Kidney epithelial cell (primary cell): ENCODE data around the gene TMEM156. TPM values are rescaled to one million over a fixed set of nuclear protein-coding genes. Genes with fewer than 3 reads are reported as not detected.

ENCODE experiments used
- DNase-seq: peaks from one replicate; pipeline ENCODE4 v3.0.0-alpha.2; 2010; ENCODE audit warnings: low read depth
- H3K27me3 ChIP-seq: 2 replicates; pipeline ENCODE4 v1.6.0; 2011; ENCODE audit warnings: low read length; ENCODE audit not compliant: control insufficient read depth, insufficient read depth
- H3K36me3 ChIP-seq: 2 replicates; pipeline ENCODE4 v1.5.1; 2011; ENCODE audit warnings: low read length; ENCODE audit not compliant: control insufficient read depth, insufficient read depth
- H3K4me3 ChIP-seq: 2 replicates; pipeline ENCODE4 v1.5.1; 2011; ENCODE audit warnings: low read depth, mild to moderate bottlenecking, control low read depth, low read length
- CTCF ChIP-seq: IDR thresholded peaks from 2 replicates; pipeline ENCODE4 v1.5.1; 2011; ENCODE audit warnings: mild to moderate bottlenecking, moderate library complexity, low read length, control low read depth, inconsistent platforms; ENCODE audit not compliant: insufficient read depth, poor library complexity, severe bottlenecking
- total RNA-seq: library from RNA; depleted of rRNA; stranded (reverse); fragments of >200 nt; gene quantifications from 2 replicates; pipeline ENCODE4 v1.2.3, GENCODE V29; 2015

TMEM156 gene
- total RNA-seq, 1 donor from 2014 or later, result 2.0 TPM

- Histone ChIP-seq H3K4me3 (no peak overlapping the region), H3K36me3 (no peaks in the 10 kb centered on the region), H3K27me3 (no peaks in the 10 kb centered on the region)
- TF ChIP-seq CTCF, result no peak
- no peak for DNase-seq
Measured at GRCh38 chr4:39063430-39063829, 31.2 kb upstream of the TMEM156 start.

- H3K36me3 ChIP-seq, result no peaks in the 10 kb centered on the region
- TF ChIP-seq CTCF, result no peak
Measured at GRCh38 chr4:39062770-39063097, 30.5 kb upstream of the TMEM156 start.

GRCh38 chr4:39062094-39062769 lies 30.0 kb upstream of the TMEM156 start, which contains the start of gene KLHL5:
Gene KLHL5, plus strand, starts transcription at chr4:39062232. Its CDS starts 421 bp downstream, at chr4:39062653.
- Histone ChIP-seq H3K27me3 (no peaks in the 10 kb centered on the region), H3K4me3 (no peak within 1 kb of the TSS), H3K36me3 (no peaks in the 10 kb centered on the region)
- DNase-seq, result no peak
- TF ChIP-seq CTCF, result no peak

More at GRCh38 chr4:39062770-39063097, 30.5 kb upstream of the TMEM156 start:
- DNase-seq, result no peak
- no peaks in the 10 kb centered on the region for H3K27me3 ChIP-seq
- no peak overlapping the region for H3K4me3 ChIP-seq

- H3K4me3 ChIP-seq, result no peak overlapping the region
- no peaks in the 10 kb centered on the region for H3K36me3 ChIP-seq
- no peak for TF ChIP-seq CTCF
- DNase-seq, result no peak
- H3K27me3 ChIP-seq, result no peaks in the 10 kb centered on the region
Measured at GRCh38 chr4:39061457-39061856, 29.2 kb upstream of the TMEM156 start.

- Histone ChIP-seq H3K27me3 (no peaks in the 10 kb centered on the region), H3K36me3 (no peaks in the 10 kb centered on the region), H3K4me3 (no peak overlapping the region)
- no peak for TF ChIP-seq CTCF
- no peak for DNase-seq
Measured at GRCh38 chr4:39056023-39056422, 23.8 kb upstream of the TMEM156 start.

- Histone ChIP-seq H3K36me3 (no peaks in the 10 kb centered on the region), H3K27me3 (no peaks in the 10 kb centered on the region), H3K4me3 (no peak overlapping the region)
- no peak for DNase-seq
- no peak for TF ChIP-seq CTCF
Measured at GRCh38 chr4:39054497-39054896, 22.3 kb upstream of the TMEM156 start.
